MM.1S (cell line): ENCODE data around the gene ZCWPW1.

Experiments
- CTCF ChIP-seq: fragments of 300-600 bp; sonication (generic); IDR thresholded peaks from 2 replicates; pipeline ENCODE4 v1.5.1; 2016; ENCODE audit warnings: antibody characterized with exemption, low read length, mixed read lengths
- EZH2phosphoT487 ChIP-seq: fragments of 300-600 bp; sonication (generic); IDR thresholded peaks from 2 replicates; pipeline ENCODE4 v1.6.1; 2018; ENCODE audit warnings: antibody characterized with exemption, low read length

- no peak for TF ChIP-seq CTCF
- no peak for TF ChIP-seq EZH2phosphoT487
Measured at GRCh38 chr7:100433276-100433591, 4.7 kb upstream of the ZCWPW1 start.
